ENCODE results near the gene LECT2.

Gene LECT2

GRCh38 chr5:135930949-135931295, 23.9 kb downstream of the LECT2 start:
- no peak for DNase-seq

GRCh38 chr5:135930029-135930948, 24.5 kb downstream of the LECT2 start:
- DNase-seq = no peak

GRCh38 chr5:135921388-135921787, 33.4 kb downstream of the LECT2 start:
- no peak for DNase-seq

- DNase-seq = no peak
Measured at GRCh38 chr5:135920199-135920598, 34.6 kb downstream of the LECT2 start.

- no peak for DNase-seq
Measured at GRCh38 chr5:135916638-135917263, 38.0 kb downstream of the LECT2 start.

- DNase-seq = no peak
Measured at GRCh38 chr5:135915466-135916001, 39.2 kb downstream of the LECT2 start.

- no peak for DNase-seq
Measured at GRCh38 chr5:135913713-135914626, 40.8 kb downstream of the LECT2 start.

GRCh38 chr5:135905144-135905543, 49.6 kb downstream of the LECT2 start:
- DNase-seq = no peak

- no peak for DNase-seq
Measured at GRCh38 chr5:135901633-135902032, 53.1 kb downstream of the LECT2 start.

- no peak for DNase-seq
Measured at GRCh38 chr5:135900276-135900675, 54.5 kb downstream of the LECT2 start.

- DNase-seq = no peak
Measured at GRCh38 chr5:135898651-135899050, 56.1 kb downstream of the LECT2 start.
